Subcutaneous adipose tissue (tissue), 4 donors: ENCODE measurements around the gene OTOP3. TPM values are rescaled to one million over a fixed set of nuclear protein-coding genes. Genes with fewer than 3 reads are reported as not detected.

Experiments
- CTCF ChIP-seq: fragments of 450-650 bp; IDR thresholded peaks from one replicate; pipeline ENCODE4 v1.5.1; 2016; ENCODE audit warnings: low read depth, mild to moderate bottlenecking, control low read depth, antibody characterized with exemption, moderate library complexity
- total RNA-seq, 4 donors: library from RNA; depleted of rRNA; stranded (reverse); fragments of >200 nt; gene quantifications; one replicate each; pipeline ENCODE4 v1.1.0, GENCODE V29; 2016

OTOP3 gene
- total RNA-seq, 4 donors from 2014 or later: not detected

GRCh38 chr17:74994440-74994839, 58.7 kb downstream of the OTOP3 start:
- TF ChIP-seq CTCF: no peak

GRCh38 chr17:74995847-74996246, 60.1 kb downstream of the OTOP3 start:
- no peak for TF ChIP-seq CTCF

- no peak for TF ChIP-seq CTCF
Observed at GRCh38 chr17:74998783-74999182, 63.1 kb downstream of the OTOP3 start.

GRCh38 chr17:74999523-74999922, 63.8 kb downstream of the OTOP3 start:
- no peak for TF ChIP-seq CTCF

Other genes with a start within 250 kb of the OTOP3 start
- 1 to 10 TPM in 2 of 4 donors, under 1 TPM in 1, not detected in 1; 0.98 to 6.8 (median 1.1) TPM for gene CD300LF, start 223.0 kb upstream of the OTOP3 start, total RNA-seq
- 1 to 10 TPM in 3 of 4 donors, not detected in 1; 1.0 to 2.4 (median 1.9) TPM for gene RAB37, start 198.6 kb upstream of the OTOP3 start, total RNA-seq
- gene NHERF1, start 187.3 kb upstream of the OTOP3 start, total RNA-seq: 10 to 100 TPM; 10.3 to 26.2 (median 15.1) TPM
- 10 to 100 TPM; 12.4 to 20.0 (median 18.3) TPM for gene NAT9, start 159.6 kb upstream of the OTOP3 start, total RNA-seq
- under 1 TPM; 0.17 to 0.38 (median 0.27) TPM for gene GRIN2C, start 76.0 kb upstream of the OTOP3 start, total RNA-seq
- 1 to 10 TPM; 1.1 to 8.3 (median 6.0) TPM for gene FDXR, start 62.9 kb upstream of the OTOP3 start, total RNA-seq
- under 1 TPM in 1 of 4 donors, not detected in 3; 0.22 TPM for gene FADS6, start 42.3 kb upstream of the OTOP3 start, total RNA-seq
- not detected for gene USH1G, start 12.6 kb upstream of the OTOP3 start, total RNA-seq
- gene OTOP2, start 11.6 kb upstream of the OTOP3 start, total RNA-seq: under 1 TPM in 1 of 4 donors, not detected in 3; 0.44 TPM
- 10 to 100 TPM in 1 of 4 donors, 1 to 10 TPM in 3; 3.2 to 16.6 (median 3.6) TPM for gene HID1, start 36.9 kb downstream of the OTOP3 start, total RNA-seq
- 1 to 10 TPM; 5.1 to 8.5 (median 5.9) TPM for gene CDR2L, start 51.7 kb downstream of the OTOP3 start, total RNA-seq
- 10 to 100 TPM; 34.8 to 53.5 (median 45.1) TPM for gene MRPL58, start 76.8 kb downstream of the OTOP3 start, total RNA-seq
- 100 to 1,000 TPM; 236 to 509 (median 283) TPM for gene ATP5PD, start 111.1 kb downstream of the OTOP3 start, total RNA-seq
- 10 to 100 TPM; 18.9 to 30.8 (median 24.2) TPM for gene KCTD2, start 111.3 kb downstream of the OTOP3 start, total RNA-seq
- gene SLC16A5, start 152.1 kb downstream of the OTOP3 start, total RNA-seq: 10 to 100 TPM; 11.7 to 30.0 (median 13.2) TPM
- gene ARMC7, start 174.1 kb downstream of the OTOP3 start, total RNA-seq: 1 to 10 TPM; 3.1 to 7.0 (median 6.1) TPM
- 10 to 100 TPM; 35.4 to 92.3 (median 69.9) TPM for gene NT5C, start 195.8 kb downstream of the OTOP3 start, total RNA-seq
- 10 to 100 TPM; 18.7 to 41.1 (median 22.8) TPM for gene JPT1, start 218.6 kb downstream of the OTOP3 start, total RNA-seq
- 10 to 100 TPM; 41.1 to 77.0 (median 69.2) TPM for gene SUMO2, start 247.1 kb downstream of the OTOP3 start, total RNA-seq